DOHH2 (cell line): ENCODE measurements around the gene POU2F3.

Experiments
- H3F3A ChIP-seq: fragments of 200-600 bp; sonication (generic), shearing (Covaris generic); 2 replicates; pipeline ENCODE4 v1.6.0; 2016; ENCODE audit warnings: antibody characterized with exemption, mild to moderate bottlenecking; ENCODE audit not compliant: control insufficient read depth, insufficient read depth
- H3K27ac ChIP-seq: fragments of 200-600 bp; sonication (generic); 2 replicates; pipeline ENCODE4 v1.5.1; 2014; ENCODE audit warnings: low read depth, mild to moderate bottlenecking, low read length, moderate library complexity
- H3K27me3 ChIP-seq: fragments of 200-600 bp; sonication (generic); 2 replicates; pipeline ENCODE4 v1.6.1; 2014; ENCODE audit warnings: mild to moderate bottlenecking, low read length, mixed read lengths; ENCODE audit not compliant: control insufficient read depth
- H3K36me3 ChIP-seq: fragments of 200-600 bp; sonication (generic); 2 replicates; pipeline ENCODE4 v1.6.1; 2014; ENCODE audit warnings: mild to moderate bottlenecking, low read length, moderate library complexity, mixed read lengths; ENCODE audit not compliant: control insufficient read depth
- H3K4me1 ChIP-seq: fragments of 200-600 bp; sonication (generic); 2 replicates; pipeline ENCODE4 v1.6.1; 2014; ENCODE audit warnings: mild to moderate bottlenecking, low read length, mixed read lengths; ENCODE audit not compliant: control insufficient read depth
- H3K4me2 ChIP-seq: fragments of 200-600 bp; sonication (generic); 2 replicates; pipeline ENCODE4 v1.6.0; 2014; ENCODE audit warnings: mild to moderate bottlenecking, low read length, moderate library complexity
- H3K4me3 ChIP-seq: fragments of 200-600 bp; sonication (generic); 2 replicates; pipeline ENCODE4 v1.5.1; 2014; ENCODE audit warnings: mild to moderate bottlenecking, low read length, mixed read lengths
- H3K79me2 ChIP-seq: fragments of 200-600 bp; sonication (generic); 2 replicates; pipeline ENCODE4 v1.6.1; 2014; ENCODE audit warnings: mild to moderate bottlenecking, low read length, mixed read lengths; ENCODE audit not compliant: control insufficient read depth
- H3K9me2 ChIP-seq: fragments of 200-600 bp; sonication (generic); replicated peaks from 2 replicates; pipeline ENCODE4 v1.6.1; 2014; ENCODE audit warnings: mild to moderate bottlenecking, low read length, mixed read lengths; ENCODE audit not compliant: control insufficient read depth
- H3K9me3 ChIP-seq: fragments of 200-600 bp; sonication (generic); 2 replicates; pipeline ENCODE4 v1.6.1; 2014; ENCODE audit warnings: antibody characterized with exemption, low read length, mixed read lengths; ENCODE audit not compliant: control insufficient read depth, insufficient read depth
- H4K20me1 ChIP-seq: fragments of 200-600 bp; sonication (generic); 2 replicates; pipeline ENCODE4 v1.6.0; 2014; ENCODE audit warnings: low read depth, mild to moderate bottlenecking, antibody characterized with exemption, low read length, moderate library complexity; ENCODE audit not compliant: control insufficient read depth, insufficient read depth
- EZH2phosphoT487 ChIP-seq: fragments of 200-600 bp; sonication (generic); IDR thresholded peaks from 2 replicates; pipeline ENCODE4 v1.6.1; 2017; ENCODE audit warnings: borderline replicate concordance, mild to moderate bottlenecking, antibody characterized with exemption, low read length, moderate library complexity, mixed read lengths
- TF ChIP-seq, protein P1 (sequence below): fragments of 200-600 bp; sonication (generic); IDR thresholded peaks from one replicate; pipeline ENCODE4 v1.5.1; 2014; ENCODE audit warnings: antibody characterized with exemption, mild to moderate bottlenecking, low read depth, low read length; ENCODE audit not compliant: poor library complexity, severe bottlenecking

The POU2F3 gene

DNA sequence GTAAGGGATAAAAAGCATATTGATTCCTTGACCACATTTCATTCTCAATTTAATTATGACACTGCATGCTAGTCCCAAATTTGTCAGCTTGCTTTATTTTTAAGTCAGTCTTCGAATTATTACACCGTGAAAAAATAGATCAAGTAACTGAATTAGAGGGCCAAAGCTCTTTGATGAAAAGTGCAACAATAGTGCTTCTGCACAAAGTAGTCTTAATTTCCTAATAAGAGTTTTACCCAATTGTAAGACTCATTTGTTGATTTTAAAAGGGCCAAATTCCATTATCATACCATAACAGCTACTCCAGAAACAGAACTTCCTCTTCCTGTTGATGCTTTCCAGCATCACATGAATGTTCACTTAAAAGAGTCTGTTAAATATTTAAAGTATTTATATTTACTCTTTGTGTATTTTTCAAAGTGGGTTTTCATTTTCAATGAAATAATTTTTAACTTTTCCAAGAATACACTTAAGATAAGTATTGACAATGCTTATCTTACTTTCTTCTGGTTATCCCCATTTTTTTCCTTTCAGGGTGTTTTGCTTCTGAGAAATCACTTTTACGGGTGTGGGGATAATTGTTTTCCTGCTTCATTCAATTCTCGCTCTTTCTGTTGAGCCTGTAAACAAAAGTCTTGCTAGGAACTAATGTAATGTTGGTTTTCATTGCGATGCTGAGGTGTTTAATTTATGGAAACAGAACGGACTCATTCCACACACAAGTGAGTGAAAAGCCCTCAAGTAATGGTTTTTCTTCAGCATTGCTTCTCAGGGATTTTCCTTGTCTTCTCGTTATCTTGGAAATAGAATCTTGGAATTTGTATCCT, 98.4 kb downstream of the POU2F3 start:
- Histone ChIP-seq H3K79me2 (peaks cover 51% of the 10 kb centered on the region), H3K9me3 (peaks cover 5% of the 10 kb centered on the region; the same call in 1 of the 2 replicates), H3K36me3 (no peaks in the 10 kb centered on the region), H3K27me3 (peaks cover 56% of the 10 kb centered on the region), H3K9me2 (no peaks in the 10 kb centered on the region), H3F3A (peaks cover 9% of the 10 kb centered on the region), H3K4me3 (peak overlapping the region; percentile 75), H3K4me2 (peak overlapping the region; percentile 69), H4K20me1 (peaks cover 22% of the 10 kb centered on the region), H3K27ac (no peak overlapping the region), H3K4me1 (peaks cover 29% of the 10 kb centered on the region)
- no peak for TF ChIP-seq EZH2phosphoT487
- TF ChIP-seq, protein P1, sequence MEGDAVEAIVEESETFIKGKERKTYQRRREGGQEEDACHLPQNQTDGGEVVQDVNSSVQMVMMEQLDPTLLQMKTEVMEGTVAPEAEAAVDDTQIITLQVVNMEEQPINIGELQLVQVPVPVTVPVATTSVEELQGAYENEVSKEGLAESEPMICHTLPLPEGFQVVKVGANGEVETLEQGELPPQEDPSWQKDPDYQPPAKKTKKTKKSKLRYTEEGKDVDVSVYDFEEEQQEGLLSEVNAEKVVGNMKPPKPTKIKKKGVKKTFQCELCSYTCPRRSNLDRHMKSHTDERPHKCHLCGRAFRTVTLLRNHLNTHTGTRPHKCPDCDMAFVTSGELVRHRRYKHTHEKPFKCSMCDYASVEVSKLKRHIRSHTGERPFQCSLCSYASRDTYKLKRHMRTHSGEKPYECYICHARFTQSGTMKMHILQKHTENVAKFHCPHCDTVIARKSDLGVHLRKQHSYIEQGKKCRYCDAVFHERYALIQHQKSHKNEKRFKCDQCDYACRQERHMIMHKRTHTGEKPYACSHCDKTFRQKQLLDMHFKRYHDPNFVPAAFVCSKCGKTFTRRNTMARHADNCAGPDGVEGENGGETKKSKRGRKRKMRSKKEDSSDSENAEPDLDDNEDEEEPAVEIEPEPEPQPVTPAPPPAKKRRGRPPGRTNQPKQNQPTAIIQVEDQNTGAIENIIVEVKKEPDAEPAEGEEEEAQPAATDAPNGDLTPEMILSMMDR = no peak

DNA sequence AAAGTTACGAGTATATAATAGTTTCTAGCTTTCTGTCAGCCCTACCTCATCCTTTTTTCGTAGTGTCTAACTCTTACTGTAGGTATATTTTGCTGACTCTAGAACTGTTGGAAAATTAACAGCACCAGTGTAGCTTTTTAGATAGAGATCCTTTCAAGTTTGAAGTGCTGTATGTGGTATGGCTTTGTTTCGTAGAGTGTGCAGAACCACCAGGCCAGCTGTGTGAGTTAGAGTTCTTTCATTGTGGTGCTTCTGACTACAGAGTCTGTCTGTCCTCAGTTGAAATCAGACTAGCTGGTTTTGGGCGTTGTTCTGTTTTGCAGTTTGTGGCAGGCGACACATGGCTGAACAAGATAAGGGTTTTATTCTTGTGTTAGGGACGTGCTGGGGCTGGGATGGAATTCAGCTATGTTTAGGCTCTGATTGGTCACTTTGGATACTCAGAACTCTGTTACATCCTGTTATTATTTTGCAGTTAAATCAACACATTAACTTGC, 99.5 kb downstream of the POU2F3 start:
- Histone ChIP-seq H3K4me3 (no peak overlapping the region), H3K4me2 (no peak overlapping the region), H3K9me3 (peaks cover 5% of the 10 kb centered on the region; the same call in 1 of the 2 replicates), H4K20me1 (peaks cover 27% of the 10 kb centered on the region), H3K79me2 (peaks cover 54% of the 10 kb centered on the region), H3K36me3 (no peaks in the 10 kb centered on the region), H3F3A (peaks cover 9% of the 10 kb centered on the region), H3K27me3 (peaks cover 58% of the 10 kb centered on the region), H3K27ac (no peak overlapping the region), H3K9me2 (no peaks in the 10 kb centered on the region), H3K4me1 (peaks cover 40% of the 10 kb centered on the region)
- TF ChIP-seq EZH2phosphoT487 = no peak
- TF ChIP-seq, protein P1 = no peak

DNA sequence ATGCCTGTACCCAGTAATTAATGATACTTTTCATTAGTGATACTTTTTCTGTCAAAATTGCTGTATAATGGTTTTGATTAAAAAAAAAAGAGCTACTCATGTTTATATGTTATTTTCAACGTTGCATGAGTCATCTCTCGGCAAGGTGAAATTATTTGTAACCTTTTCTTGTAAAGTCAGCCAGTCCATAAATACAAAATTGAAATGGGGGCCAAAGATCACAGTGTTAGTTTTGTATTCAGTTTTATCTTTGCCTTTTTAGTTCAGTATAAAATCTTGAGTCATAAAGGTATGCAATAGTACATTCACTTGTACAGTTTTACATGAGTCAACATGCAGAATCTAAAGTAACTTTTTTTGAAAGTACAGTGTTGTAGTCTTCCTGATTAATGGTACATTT, 100.6 kb downstream of the POU2F3 start:
- no peak overlapping the region for H3K27ac ChIP-seq
- H3K4me1 ChIP-seq = peaks cover 42% of the 10 kb centered on the region
- H3K36me3 ChIP-seq = no peaks in the 10 kb centered on the region
- H3K9me3 ChIP-seq = peaks cover 5% of the 10 kb centered on the region; the same call in 1 of the 2 replicates
- no peak overlapping the region for H3K4me2 ChIP-seq
- TF ChIP-seq, protein P1 = no peak
- TF ChIP-seq EZH2phosphoT487 = no peak
- peaks cover 6% of the 10 kb centered on the region for H3F3A ChIP-seq
- no peak overlapping the region for H3K4me3 ChIP-seq
- peaks cover 35% of the 10 kb centered on the region for H4K20me1 ChIP-seq
- peaks cover 62% of the 10 kb centered on the region for H3K27me3 ChIP-seq
- H3K9me2 ChIP-seq = no peaks in the 10 kb centered on the region
- peaks cover 62% of the 10 kb centered on the region for H3K79me2 ChIP-seq
